HEK293T (cell line): ENCODE data around the gene MALSU1.

ENCODE experiments used
- CTCF ChIA-PET: fragments of 350-600 bp; formaldehyde crosslinking; extraction: SDS; loops from one replicate; lab custom pipeline; 2021; ENCODE audit warnings: antibody characterized with exemption, inconsistent platforms; lab: Yijun Ruan, JAX
- POLR2A ChIA-PET: fragments of 350-600 bp; formaldehyde crosslinking; extraction: SDS; loops from one replicate; lab custom pipeline; 2020; ENCODE audit warnings: antibody characterized with exemption, inconsistent platforms; lab: Yijun Ruan, JAX
- DNase-seq: peaks from one replicate; pipeline ENCODE4 v3.0.0; 2012; ENCODE audit warnings: mixed read lengths; ENCODE audit errors: extremely low spot score
- ARNT ChIP-seq: fragments of 450-650 bp; IDR thresholded peaks from 2 replicates; pipeline ENCODE4 v1.6.1; 2017; ENCODE audit warnings: mild to moderate bottlenecking
- BHLHE40 ChIP-seq: fragments of 450-650 bp; IDR thresholded peaks from 2 replicates; pipeline ENCODE4 v1.6.1; 2016; ENCODE audit warnings: mild to moderate bottlenecking, moderate library complexity, borderline replicate concordance
- CTBP1 ChIP-seq: fragments of 450-650 bp; IDR thresholded peaks from 2 replicates; pipeline ENCODE4 v1.6.1; 2016; ENCODE audit warnings: borderline replicate concordance
- ELF4 ChIP-seq: fragments of 450-650 bp; IDR thresholded peaks from 2 replicates; pipeline ENCODE4 v1.6.1; 2017; ENCODE audit warnings: antibody characterized with exemption
- FOXA1 ChIP-seq: fragments of 450-650 bp; IDR thresholded peaks from 2 replicates; pipeline ENCODE4 v1.6.1; 2016; ENCODE audit warnings: mild to moderate bottlenecking
- FOXK2 ChIP-seq: fragments of 450-650 bp; IDR thresholded peaks from 2 replicates; pipeline ENCODE4 v1.6.1; 2016; ENCODE audit warnings: mild to moderate bottlenecking
- FOXM1 ChIP-seq: fragments of 450-650 bp; IDR thresholded peaks from 2 replicates; pipeline ENCODE4 v1.6.1; 2017; ENCODE audit warnings: mild to moderate bottlenecking, borderline replicate concordance
- HDGF ChIP-seq: fragments of 450-650 bp; IDR thresholded peaks from 2 replicates; pipeline ENCODE4 v1.6.1; 2017; ENCODE audit warnings: antibody characterized with exemption, borderline replicate concordance
- L3MBTL2 ChIP-seq: fragments of 450-650 bp; conservative IDR thresholded peaks from 2 replicates; pipeline ENCODE4 v1.6.1; 2016; ENCODE audit warnings: mild to moderate bottlenecking
- LEF1 ChIP-seq: fragments of 450-650 bp; IDR thresholded peaks from 2 replicates; pipeline ENCODE4 v1.6.1; 2017; ENCODE audit warnings: mild to moderate bottlenecking, borderline replicate concordance
- NFRKB ChIP-seq: fragments of 450-650 bp; IDR thresholded peaks from 2 replicates; pipeline ENCODE4 v1.6.1; 2016; ENCODE audit warnings: mild to moderate bottlenecking, moderate library complexity
- PKNOX1 ChIP-seq: fragments of 450-650 bp; IDR thresholded peaks from 2 replicates; pipeline ENCODE4 v1.6.1; 2016
- SP1 ChIP-seq: fragments of 450-650 bp; IDR thresholded peaks from 2 replicates; pipeline ENCODE4 v1.6.1; 2017
- SUZ12 ChIP-seq: fragments of 450-650 bp; IDR thresholded peaks from 2 replicates; pipeline ENCODE4 v1.6.1; 2016; ENCODE audit warnings: mild to moderate bottlenecking
- TARDBP ChIP-seq: fragments of 450-650 bp; IDR thresholded peaks from 2 replicates; pipeline ENCODE4 v1.6.1; 2016
- ZNF384 ChIP-seq: fragments of 450-650 bp; IDR thresholded peaks from 2 replicates; pipeline ENCODE4 v1.6.1; 2016

MALSU1 gene

GRCh38 chr7:23273141-23273599, 26.0 kb upstream of the MALSU1 start:
- TF ChIP-seq FOXM1 (no peak), PKNOX1 (peak; percentile 83), FOXK2 (no peak), LEF1 (no peak), CTBP1 (no peak), BHLHE40 (no peak), L3MBTL2 (no peak), ZNF384 (no peak), ARNT (0 out of 2 replicates have a peak, but pooled peaks have one; percentile 52), ELF4 (no peak)
- ChIA-PET POLR2A (interaction anchor here (0.7 to 1.4 kb wide), 4 partner anchors 15 to 167 kb away, joined by 3 to 6 read pairs (median 4); no protein-coding TSS in a partner anchor), CTCF (interaction anchor here (0.6 to 2.6 kb wide), 14 partner anchors 9 to 440 kb away, joined by 3 to 19 read pairs (median 4); partner anchors contain the start of gene FAM221A)
- DNase-seq: peak; percentile 84

DNA sequence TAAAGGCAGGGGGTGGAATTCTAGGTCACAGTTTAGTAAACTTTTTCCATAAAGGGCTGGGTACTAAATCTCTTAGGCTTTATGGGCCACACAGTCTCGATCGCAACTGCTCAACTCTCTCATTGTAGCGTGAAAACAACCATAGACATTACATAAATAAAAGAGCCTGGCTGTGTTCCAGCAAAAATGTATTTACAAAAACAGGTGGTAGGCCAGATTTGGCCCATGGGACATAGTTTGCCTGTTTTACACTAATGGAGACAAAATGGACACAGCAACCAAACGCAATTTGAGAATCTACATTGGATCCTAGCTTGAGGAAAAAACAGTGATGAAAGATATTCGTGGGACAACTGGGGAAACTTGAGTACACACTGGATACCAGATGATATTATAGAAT, 23.2 kb upstream of the MALSU1 start:
- CTCF ChIA-PET: interaction anchor here (0.9 to 1.3 kb wide), 4 partner anchors 91 to 255 kb away, joined by 3 read pairs; no protein-coding TSS in a partner anchor
- no peak for DNase-seq
- POLR2A ChIA-PET: interaction anchor here (1.5 kb wide), 1 partner anchor 23 kb away, joined by 5 read pairs; the partner anchor contains the start of gene MALSU1
- no peak for TF ChIP-seq FOXA1
- TF ChIP-seq TARDBP: no peak
- TF ChIP-seq ARNT: no peak
- no peak for TF ChIP-seq PKNOX1
- TF ChIP-seq LEF1: no peak

GRCh38 chr7:23276376-23276775, 22.8 kb upstream of the MALSU1 start:
- no peak for DNase-seq
- TF ChIP-seq FOXM1 (no peak), SUZ12 (no peak), TARDBP (no peak), ARNT (no peak), SP1 (no peak), ELF4 (no peak), FOXA1 (no peak), ZNF384 (no peak), FOXK2 (no peak), PKNOX1 (no peak), L3MBTL2 (no peak), CTBP1 (no peak)
- ChIA-PET POLR2A (interaction anchor here (1.5 kb wide), 1 partner anchor 23 kb away, joined by 5 read pairs; the partner anchor contains the start of gene MALSU1), CTCF (interaction anchor here (0.6 to 1.3 kb wide), 6 partner anchors 13 to 606 kb away, joined by 3 to 4 read pairs (median 3); no protein-coding TSS in a partner anchor)

- CTCF ChIA-PET: interaction anchor here (0.5 to 1.3 kb wide), 4 partner anchors 14 to 254 kb away, joined by 3 read pairs; no protein-coding TSS in a partner anchor
- POLR2A ChIA-PET: no interaction called here
Measured at GRCh38 chr7:23276947-23277346, 22.2 kb upstream of the MALSU1 start.

GRCh38 chr7:23277359-23277989, 21.7 kb upstream of the MALSU1 start:
- TF ChIP-seq SUZ12: no peak
- no peak for TF ChIP-seq LEF1
- TF ChIP-seq NFRKB: no peak
- TF ChIP-seq ARNT: no peak
- no peak for TF ChIP-seq TARDBP
- TF ChIP-seq BHLHE40: no peak
- no peak for TF ChIP-seq PKNOX1
- TF ChIP-seq ELF4: no peak
- no peak for TF ChIP-seq L3MBTL2
- TF ChIP-seq FOXK2: no peak
- TF ChIP-seq SP1: no peak
- TF ChIP-seq ZNF384: no peak
- no peak for TF ChIP-seq FOXA1
- TF ChIP-seq FOXM1: no peak
- no peak for TF ChIP-seq CTBP1
- TF ChIP-seq HDGF: no peak
- peak; percentile 69 for DNase-seq
- CTCF ChIA-PET: interaction anchor here (0.5 to 1.2 kb wide), 3 partner anchors 9 to 187 kb away, joined by 3 read pairs; no protein-coding TSS in a partner anchor
- POLR2A ChIA-PET: interaction anchor here (1.6 kb wide), 1 partner anchor 22 kb away, joined by 11 read pairs; the partner anchor contains the start of gene MALSU1

More at GRCh38 chr7:23276947-23277346, 22.2 kb upstream of the MALSU1 start:
- TF ChIP-seq SUZ12 (no peak), ARNT (no peak), CTBP1 (no peak), SP1 (no peak), ZNF384 (no peak), NFRKB (no peak), HDGF (no peak), BHLHE40 (no peak), FOXK2 (no peak), FOXA1 (no peak), TARDBP (no peak), FOXM1 (no peak), LEF1 (no peak)
- no peak for DNase-seq
